ENCODE data around the gene EAF2. TPM values are rescaled to one million over a fixed set of nuclear protein-coding genes. Genes with fewer than 3 reads are reported as not detected.

Gene EAF2
- polyA plus RNA-seq, 1 experiment = 2.5 TPM

GRCh38 chr3:121835465-121835801 lies 424 bp downstream of the EAF2 start:
- no peaks in the 10 kb centered on the region; the same call in 1 of the 2 replicates for H3K9me3 ChIP-seq (ENCODE audit: control insufficient read depth, insufficient read depth, low read length)
- ChIA-PET CTCF (no interaction called here), POLR2A (no interaction called here)
- no peak for TF ChIP-seq CTCF (IDR thresholded peaks at IDR 0.05; ENCODE audit: low read depth, low read length)
- H3K27ac ChIP-seq (ENCODE audit: low read depth, low read length) = no peak overlapping the region
- H3K27me3 ChIP-seq (ENCODE audit: control insufficient read depth, insufficient read depth, low read length) = no peaks in the 10 kb centered on the region
- H3K4me3 ChIP-seq (ENCODE audit: low read depth, low read length) = peak overlapping the region; percentile 88
- DNase-seq (ENCODE audit: low read depth, low spot score) = no peak

DNA sequence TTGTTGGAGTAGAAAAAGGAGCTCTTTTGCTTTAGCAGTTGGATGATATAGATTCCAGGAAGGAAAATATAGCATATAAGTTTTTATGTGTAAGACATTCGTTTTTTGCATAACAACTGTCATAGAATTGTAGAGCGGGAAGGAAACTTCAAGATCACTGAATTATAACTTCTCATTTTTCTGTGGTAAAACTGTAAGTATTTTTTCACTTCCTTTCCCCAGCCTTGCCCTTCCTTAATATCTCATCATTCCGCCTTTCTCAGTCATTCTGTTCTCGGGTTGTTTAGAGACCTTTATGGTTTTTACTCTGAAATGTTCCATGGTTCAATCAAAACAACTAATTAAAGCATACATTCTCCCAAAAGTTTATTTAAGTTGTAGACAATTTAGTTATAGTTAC lies 1.1 kb downstream of the EAF2 start:
- TF ChIP-seq CTCF (IDR thresholded peaks at IDR 0.05; ENCODE audit: low read depth, low read length) = no peak
- POLR2A ChIA-PET = no interaction called here
- CTCF ChIA-PET = no interaction called here
- Histone ChIP-seq H3K27me3 (ENCODE audit: control insufficient read depth, insufficient read depth, low read length) (no peaks in the 10 kb centered on the region), H3K27ac (ENCODE audit: low read depth, low read length) (no peak overlapping the region), H3K9me3 (ENCODE audit: control insufficient read depth, insufficient read depth, low read length) (no peaks in the 10 kb centered on the region; the same call in 1 of the 2 replicates), H3K4me3 (ENCODE audit: low read depth, low read length) (no peak overlapping the region)
- DNase-seq (ENCODE audit: low read depth, low spot score) = no peak

DNA sequence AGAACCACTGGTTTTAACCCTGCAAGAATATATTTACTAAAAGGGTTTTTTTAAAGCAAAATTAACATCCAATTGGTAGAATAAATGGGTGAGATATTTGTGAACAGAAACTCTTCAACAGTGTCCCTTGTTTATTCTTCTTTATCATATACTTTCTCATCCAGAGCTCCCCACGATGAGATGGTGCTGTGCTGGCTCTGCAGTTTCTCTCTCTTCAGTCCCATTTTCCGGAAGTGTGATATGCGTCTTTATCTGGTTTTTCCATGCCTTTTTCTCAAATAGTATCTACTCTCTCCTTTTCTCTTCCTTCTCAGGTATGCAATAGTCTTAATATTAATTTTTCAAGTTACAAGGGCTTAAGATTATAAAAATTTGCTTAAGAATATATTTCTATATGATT lies 1.5 kb downstream of the EAF2 start:
- Histone ChIP-seq H3K9me3 (ENCODE audit: control insufficient read depth, insufficient read depth, low read length) (no peaks in the 10 kb centered on the region; the same call in 1 of the 2 replicates), H3K4me3 (ENCODE audit: low read depth, low read length) (no peak overlapping the region), H3K27ac (ENCODE audit: low read depth, low read length) (no peak overlapping the region), H3K27me3 (ENCODE audit: control insufficient read depth, insufficient read depth, low read length) (no peaks in the 10 kb centered on the region)
- DNase-seq (ENCODE audit: low read depth, low spot score) = no peak
- ChIA-PET CTCF (no interaction called here), POLR2A (no interaction called here)
- no peak for TF ChIP-seq CTCF (IDR thresholded peaks at IDR 0.05; ENCODE audit: low read depth, low read length)

GRCh38 chr3:121839962-121840361 lies 5.0 kb downstream of the EAF2 start:
- ChIA-PET POLR2A (no interaction called here), CTCF (no interaction called here)
- no peak for TF ChIP-seq CTCF (IDR thresholded peaks at IDR 0.05; ENCODE audit: low read depth, low read length)

GRCh38 chr3:121844892-121845291 lies 9.9 kb downstream of the EAF2 start:
- DNase-seq (ENCODE audit: low read depth, low spot score) = no peak
- Histone ChIP-seq H3K27me3 (ENCODE audit: control insufficient read depth, insufficient read depth, low read length) (no peaks in the 10 kb centered on the region), H3K9me3 (ENCODE audit: control insufficient read depth, insufficient read depth, low read length) (no peaks in the 10 kb centered on the region; the same call in 1 of the 2 replicates), H3K4me3 (ENCODE audit: low read depth, low read length) (no peak overlapping the region), H3K27ac (ENCODE audit: low read depth, low read length) (no peak overlapping the region)
- ChIA-PET POLR2A (no interaction called here), CTCF (no interaction called here)
- no peak for TF ChIP-seq CTCF (IDR thresholded peaks at IDR 0.05; ENCODE audit: low read depth, low read length)

More at GRCh38 chr3:121839962-121840361, 5.0 kb downstream of the EAF2 start:
- no peaks in the 10 kb centered on the region; the same call in 1 of the 2 replicates for H3K9me3 ChIP-seq (ENCODE audit: control insufficient read depth, insufficient read depth, low read length)
- H3K4me3 ChIP-seq (ENCODE audit: low read depth, low read length) = no peak overlapping the region
- H3K27me3 ChIP-seq (ENCODE audit: control insufficient read depth, insufficient read depth, low read length) = no peaks in the 10 kb centered on the region
- no peak overlapping the region for H3K27ac ChIP-seq (ENCODE audit: low read depth, low read length)
- DNase-seq (ENCODE audit: low read depth, low spot score) = no peak
